ENCODE measurements around the gene ASF1B.
A peak's percentile ranks its signal among the peaks of the same experiment; 100 is the strongest.

Gene ASF1B

DNA sequence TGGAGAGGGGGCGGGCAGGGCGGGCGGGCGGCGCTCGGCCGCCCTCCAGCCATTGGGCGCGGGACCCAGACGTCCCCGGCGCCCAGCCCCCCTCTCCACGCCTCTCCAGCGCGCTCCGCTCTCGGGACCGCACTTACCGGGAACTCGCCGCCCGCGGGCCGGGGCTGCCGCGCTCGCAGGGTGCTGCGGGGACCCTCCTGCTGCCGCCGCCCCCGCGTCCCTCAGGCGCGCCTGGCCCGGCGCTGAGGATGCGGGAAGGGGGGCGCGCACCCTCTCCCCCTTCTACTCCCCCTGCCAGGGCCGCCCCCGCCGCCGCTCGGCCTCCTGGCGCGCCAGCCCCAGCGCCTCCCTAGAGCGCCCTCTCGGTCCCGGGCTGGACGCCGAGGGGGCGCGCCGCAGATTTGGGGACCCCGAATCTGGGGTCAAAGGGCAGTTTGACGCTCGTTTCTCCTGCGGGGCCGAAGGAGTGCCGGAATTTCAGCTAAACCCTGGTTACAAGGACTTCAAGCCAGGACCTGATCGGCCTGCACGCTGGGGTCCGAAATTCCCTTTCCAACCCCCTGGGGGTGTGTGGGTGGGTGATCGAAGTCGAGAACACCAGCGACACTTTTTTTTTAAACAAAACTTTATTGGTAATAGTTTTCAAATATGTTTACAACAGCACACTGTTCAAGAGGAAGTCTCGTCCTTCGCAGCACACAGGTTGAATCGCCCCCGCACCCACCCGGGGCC lies 45.1 kb downstream of the ASF1B start:
- H3K36me3 ChIP-seq (ENCODE audit: insufficient read depth, low read length), result peaks cover 7% of the 10 kb centered on the region; the same call in 1 of the 2 replicates

GRCh38 chr19:14090509-14091080 lies 45.8 kb downstream of the ASF1B start, which contains the start of gene SAMD1:
Gene SAMD1, minus strand, starts transcription at chr19:14090751.
- Histone ChIP-seq H2AFZ (ENCODE audit: low read length, unreplicated experiment) (peak within 1 kb of the TSS; percentile 25), H3K4me3 (ENCODE audit: low read depth, low read length) (peak within 1 kb of the TSS; percentile 87), H3K27ac (ENCODE audit: low read depth, low read length) (peak within 1 kb of the TSS; percentile 48)

More for the DNA sequence above, 45.1 kb downstream of the ASF1B start:
- H3K4me3 ChIP-seq (ENCODE audit: low read depth, low read length), result peak overlapping the region; percentile 87
- no peaks in the 10 kb centered on the region for H3K4me1 ChIP-seq (ENCODE audit: control insufficient read depth, insufficient read depth, low read length, unreplicated experiment)
- no peaks in the 10 kb centered on the region for H3K79me2 ChIP-seq (ENCODE audit: control insufficient read depth, insufficient read depth, low read length, unreplicated experiment)
- no peak overlapping the region for H2AFZ ChIP-seq (ENCODE audit: low read length, unreplicated experiment)
- no peaks in the 10 kb centered on the region for H3K27me3 ChIP-seq (ENCODE audit: insufficient read depth, low read length)
- peak overlapping the region; percentile 48 for H3K27ac ChIP-seq (ENCODE audit: low read depth, low read length)

GRCh38 chr19:14089662-14090508 lies 46.5 kb downstream of the ASF1B start:
- Histone ChIP-seq H3K27ac (ENCODE audit: low read depth, low read length) (no peak overlapping the region), H3K4me3 (ENCODE audit: low read depth, low read length) (peak overlapping the region; percentile 75)

More at GRCh38 chr19:14090509-14091080, 45.8 kb downstream of the ASF1B start, which contains the start of gene SAMD1:
- H3K27me3 ChIP-seq (ENCODE audit: insufficient read depth, low read length), result no peaks in the 10 kb centered on the region
- no peaks in the 10 kb centered on the region for H3K79me2 ChIP-seq (ENCODE audit: control insufficient read depth, insufficient read depth, low read length, unreplicated experiment)
- peaks cover 7% of the 10 kb centered on the region; the same call in 1 of the 2 replicates for H3K36me3 ChIP-seq (ENCODE audit: insufficient read depth, low read length)
- no peaks in the 10 kb centered on the region for H3K4me1 ChIP-seq (ENCODE audit: control insufficient read depth, insufficient read depth, low read length, unreplicated experiment)

DNA sequence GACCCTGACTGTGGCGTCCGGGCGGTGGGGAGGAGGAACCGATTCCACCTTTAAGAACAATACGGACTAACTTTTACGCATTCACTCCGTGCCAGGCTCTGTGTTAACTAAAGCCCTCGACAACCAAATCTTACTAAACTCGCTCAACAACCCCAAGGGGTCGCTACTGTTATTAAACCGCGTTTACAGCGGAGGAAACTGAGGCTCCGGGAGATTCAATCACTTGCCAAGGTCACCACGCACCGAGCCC lies 47.1 kb downstream of the ASF1B start:
- Histone ChIP-seq H3K4me3 (ENCODE audit: low read depth, low read length) (peak overlapping the region; percentile 75), H3K27me3 (ENCODE audit: insufficient read depth, low read length) (no peaks in the 10 kb centered on the region), H3K79me2 (ENCODE audit: control insufficient read depth, insufficient read depth, low read length, unreplicated experiment) (no peaks in the 10 kb centered on the region), H3K27ac (ENCODE audit: low read depth, low read length) (no peak overlapping the region), H2AFZ (ENCODE audit: low read length, unreplicated experiment) (no peak overlapping the region), H3K36me3 (ENCODE audit: insufficient read depth, low read length) (peaks cover 7% of the 10 kb centered on the region; the same call in 1 of the 2 replicates), H3K4me1 (ENCODE audit: control insufficient read depth, insufficient read depth, low read length, unreplicated experiment) (no peaks in the 10 kb centered on the region)

More at GRCh38 chr19:14089662-14090508, 46.5 kb downstream of the ASF1B start:
- Histone ChIP-seq H3K4me1 (ENCODE audit: control insufficient read depth, insufficient read depth, low read length, unreplicated experiment) (no peaks in the 10 kb centered on the region), H2AFZ (ENCODE audit: low read length, unreplicated experiment) (peak overlapping the region; percentile 25), H3K36me3 (ENCODE audit: insufficient read depth, low read length) (peaks cover 7% of the 10 kb centered on the region; the same call in 1 of the 2 replicates), H3K27me3 (ENCODE audit: insufficient read depth, low read length) (no peaks in the 10 kb centered on the region), H3K79me2 (ENCODE audit: control insufficient read depth, insufficient read depth, low read length, unreplicated experiment) (no peaks in the 10 kb centered on the region)

DNA sequence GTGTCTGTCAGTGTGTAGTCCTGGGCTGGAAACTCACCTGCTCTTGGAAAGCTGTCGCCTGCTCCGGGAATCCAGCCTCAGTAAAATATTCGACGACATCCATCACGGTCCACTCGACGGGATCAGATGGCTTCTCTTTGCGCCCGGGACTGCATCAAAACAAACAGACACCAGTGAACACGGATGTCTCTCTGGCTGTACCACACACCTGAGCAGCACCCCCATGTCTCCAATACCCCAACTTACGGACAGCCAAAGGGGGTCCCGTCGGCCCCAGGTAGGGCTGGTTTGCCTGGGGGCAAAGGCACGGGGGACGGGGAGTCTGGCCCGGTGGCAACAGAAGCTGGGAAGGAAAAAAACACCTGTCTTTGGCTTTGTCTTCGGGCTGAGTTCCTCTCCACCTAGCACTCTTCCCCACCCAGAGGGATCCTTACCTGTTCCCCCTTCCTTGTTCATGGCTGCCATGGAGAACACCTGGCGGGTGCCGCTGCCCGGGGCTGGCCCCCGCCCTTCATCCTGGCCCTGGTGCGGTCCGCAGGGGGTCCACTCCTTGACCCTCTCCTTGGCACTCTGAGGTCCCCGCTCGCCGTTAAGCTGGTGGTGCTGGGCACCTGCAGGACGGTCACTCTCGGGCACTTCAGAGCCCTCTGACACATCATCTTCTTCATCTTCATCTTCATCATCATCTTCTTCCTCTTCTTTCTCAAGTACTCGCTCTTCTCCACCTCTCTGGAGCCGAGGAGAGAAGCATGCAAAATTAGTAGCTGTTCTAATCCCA lies 47.6 kb downstream of the ASF1B start:
- peak overlapping the region; percentile 75 for H3K4me3 ChIP-seq (ENCODE audit: low read depth, low read length)
- H2AFZ ChIP-seq (ENCODE audit: low read length, unreplicated experiment), result no peak overlapping the region
- no peak overlapping the region for H3K27ac ChIP-seq (ENCODE audit: low read depth, low read length)
- H3K4me1 ChIP-seq (ENCODE audit: control insufficient read depth, insufficient read depth, low read length, unreplicated experiment), result no peaks in the 10 kb centered on the region
- no peaks in the 10 kb centered on the region for H3K27me3 ChIP-seq (ENCODE audit: insufficient read depth, low read length)
- H3K36me3 ChIP-seq (ENCODE audit: insufficient read depth, low read length), result peaks cover 7% of the 10 kb centered on the region; the same call in 1 of the 2 replicates
- H3K79me2 ChIP-seq (ENCODE audit: control insufficient read depth, insufficient read depth, low read length, unreplicated experiment), result no peaks in the 10 kb centered on the region

DNA sequence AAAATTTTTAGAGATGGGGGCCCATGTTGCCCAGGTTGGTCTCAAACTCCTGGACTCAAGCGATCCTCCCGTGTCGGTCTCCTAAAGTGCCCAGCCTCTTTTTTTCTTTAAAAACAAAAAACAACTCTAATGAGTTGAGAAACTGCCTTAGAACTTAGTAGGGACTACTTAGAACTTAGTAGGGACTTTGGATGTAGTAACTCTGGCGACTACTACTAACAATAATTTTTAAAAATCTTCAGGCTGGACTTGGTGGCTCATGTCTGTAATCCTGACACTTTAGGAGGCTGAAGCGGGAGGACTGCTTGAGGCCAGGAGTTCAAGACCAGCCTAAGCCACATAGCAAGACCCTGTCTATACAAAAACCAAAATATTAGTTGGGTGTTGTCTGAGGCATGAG lies 50.3 kb downstream of the ASF1B start:
- Histone ChIP-seq H3K4me3 (ENCODE audit: low read depth, low read length) (no peak overlapping the region), H3K27ac (ENCODE audit: low read depth, low read length) (no peak overlapping the region), H3K36me3 (ENCODE audit: insufficient read depth, low read length) (no peaks in the 10 kb centered on the region), H3K27me3 (ENCODE audit: insufficient read depth, low read length) (no peaks in the 10 kb centered on the region), H3K79me2 (ENCODE audit: control insufficient read depth, insufficient read depth, low read length, unreplicated experiment) (peaks cover 6% of the 10 kb centered on the region), H2AFZ (ENCODE audit: low read length, unreplicated experiment) (no peak overlapping the region), H3K4me1 (ENCODE audit: control insufficient read depth, insufficient read depth, low read length, unreplicated experiment) (peaks cover 7% of the 10 kb centered on the region)

- no peak within 1 kb of the TSS for H2AFZ ChIP-seq (ENCODE audit: low read length, unreplicated experiment)
- H3K79me2 ChIP-seq (ENCODE audit: control insufficient read depth, insufficient read depth, low read length, unreplicated experiment), result peaks cover 6% of the 10 kb centered on the region
- H3K36me3 ChIP-seq (ENCODE audit: insufficient read depth, low read length), result no peaks in the 10 kb centered on the region
- no peaks in the 10 kb centered on the region for H3K27me3 ChIP-seq (ENCODE audit: insufficient read depth, low read length)
- H3K27ac ChIP-seq (ENCODE audit: low read depth, low read length), result no peak within 1 kb of the TSS
- no peak within 1 kb of the TSS for H3K4me3 ChIP-seq (ENCODE audit: low read depth, low read length)
- H3K4me1 ChIP-seq (ENCODE audit: control insufficient read depth, insufficient read depth, low read length, unreplicated experiment), result peaks cover 7% of the 10 kb centered on the region
Measured at GRCh38 chr19:14085309-14085995, 50.9 kb downstream of the ASF1B start, which contains the start of gene C19orf67. Gene C19orf67, minus strand, starts transcription at chr19:14085783. Its CDS starts 156 bp downstream, at chr19:14085627.

- H3K4me3 ChIP-seq (ENCODE audit: low read depth, low read length), result peak overlapping the region; percentile 90
- peaks cover 6% of the 10 kb centered on the region for H3K79me2 ChIP-seq (ENCODE audit: control insufficient read depth, insufficient read depth, low read length, unreplicated experiment)
- no peaks in the 10 kb centered on the region for H3K36me3 ChIP-seq (ENCODE audit: insufficient read depth, low read length)
- H3K27me3 ChIP-seq (ENCODE audit: insufficient read depth, low read length), result no peaks in the 10 kb centered on the region
- no peak overlapping the region for H3K27ac ChIP-seq (ENCODE audit: low read depth, low read length)
- H2AFZ ChIP-seq (ENCODE audit: low read length, unreplicated experiment), result no peak overlapping the region
- H3K4me1 ChIP-seq (ENCODE audit: control insufficient read depth, insufficient read depth, low read length, unreplicated experiment), result peaks cover 7% of the 10 kb centered on the region
Measured at GRCh38 chr19:14082675-14082960, 53.8 kb downstream of the ASF1B start.

GRCh38 chr19:14081797-14082674 lies 54.4 kb downstream of the ASF1B start:
- H3K27me3 ChIP-seq (ENCODE audit: insufficient read depth, low read length), result no peaks in the 10 kb centered on the region
- H3K4me3 ChIP-seq (ENCODE audit: low read depth, low read length), result peak overlapping the region; percentile 90
- H2AFZ ChIP-seq (ENCODE audit: low read length, unreplicated experiment), result peak overlapping the region; percentile 5
- no peaks in the 10 kb centered on the region for H3K36me3 ChIP-seq (ENCODE audit: insufficient read depth, low read length)
- peak overlapping the region; percentile 58; the same call in 1 of the 2 replicates for H3K27ac ChIP-seq (ENCODE audit: low read depth, low read length)
- peaks cover 7% of the 10 kb centered on the region for H3K4me1 ChIP-seq (ENCODE audit: control insufficient read depth, insufficient read depth, low read length, unreplicated experiment)
- peaks cover 6% of the 10 kb centered on the region for H3K79me2 ChIP-seq (ENCODE audit: control insufficient read depth, insufficient read depth, low read length, unreplicated experiment)

All from ACC112 (cell line).